GM12878 (cell line): ENCODE data around the gene TBX4. TPM values are rescaled to one million over a fixed set of nuclear protein-coding genes. Genes with fewer than 3 reads are reported as not detected.

Source experiments
- ATAC-seq: fragments of 200-7000 bp; cut with Tn5 transposase; 3 replicates; pipeline ENCODE4 v1.9.1; 2020; ENCODE audit warnings: mild to moderate bottlenecking, moderate library complexity
- BruUV-seq: library from RNA; stranded (reverse); fragments of 400-500 nt; replicated peaks from 2 replicates; lab custom pipeline; 2021; lab: Mats Ljungman, UMichigan
- CTCF ChIA-PET: fragments of 300-600 bp; sonication (Branson Sonifier 250); formaldehyde crosslinking; extraction: SDS; loops from one replicate; lab custom pipeline; 2021; ENCODE audit warnings: inconsistent platforms; lab: Yijun Ruan, JAX
- POLR2A ChIA-PET: fragments of 350-600 bp; formaldehyde crosslinking; extraction: SDS; loops from one replicate; lab custom pipeline; 2021; ENCODE audit warnings: inconsistent platforms; lab: Charles Lee
- RAD21 ChIA-PET: fragments of 300-600 bp; sonication (Branson Sonifier 250); formaldehyde crosslinking; loops from one replicate; lab custom pipeline; 2023; ENCODE audit warnings: antibody characterized with exemption; ENCODE audit not compliant: unreplicated experiment; lab: Charles Lee
- SMC1A ChIA-PET: fragments of 300-600 bp; sonication (Branson Sonifier 250); formaldehyde crosslinking; loops from one replicate; lab custom pipeline; 2023; ENCODE audit not compliant: unreplicated experiment, uncharacterized antibody; lab: Charles Lee
- DNase-seq: peaks from one replicate; pipeline ENCODE4 v3.0.0-alpha.2; 2011; ENCODE audit warnings: low read depth, low spot score
- FAIRE-seq: peaks from 3 replicates; lab custom pipeline; 2011; peaks lifted over from hg19 to GRCh38; lab: Jason Lieb, UNC
- H2AFZ ChIP-seq: 2 replicates; pipeline ENCODE4 v1.6.0; 2011; ENCODE audit warnings: low read depth, low read length, control low read depth; ENCODE audit not compliant: control insufficient read depth
- H3K27ac ChIP-seq: 2 replicates; pipeline ENCODE4 v1.5.1; 2011; ENCODE audit warnings: control low read depth; ENCODE audit not compliant: control insufficient read depth, insufficient read depth
- H3K27me3 ChIP-seq, 2 experiments: replicated peaks in 1 of 2; 2 replicates each; pipeline versions ENCODE4 v1.6.0 to v1.6.1; 2011; ENCODE audit warnings: low read length in 1 of 2; ENCODE audit not compliant: control insufficient read depth in 2 of 2, insufficient read depth in 2 of 2
- H3K36me3 ChIP-seq, 2 experiments: 2 replicates each; pipeline ENCODE4 v1.5.1; 2011; ENCODE audit warnings: low read length in 1 of 2; ENCODE audit not compliant: control insufficient read depth in 2 of 2, insufficient read depth in 2 of 2
- H3K4me1 ChIP-seq: 2 replicates; pipeline ENCODE4 v1.6.1; 2011; ENCODE audit warnings: mild to moderate bottlenecking, low read length, moderate library complexity, mixed read lengths; ENCODE audit not compliant: control insufficient read depth, insufficient read depth
- H3K4me2 ChIP-seq: 2 replicates; pipeline ENCODE4 v1.6.0; 2011; ENCODE audit warnings: control low read depth; ENCODE audit not compliant: control insufficient read depth, insufficient read depth
- H3K4me3 ChIP-seq: fragments of 200-600 bp; sonication (generic); 2 replicates; pipeline ENCODE4 v1.5.1; 2016
- H3K79me2 ChIP-seq: 2 replicates; pipeline ENCODE4 v1.6.0; 2011; ENCODE audit warnings: low read length; ENCODE audit not compliant: control insufficient read depth, insufficient read depth
- H3K9ac ChIP-seq: 2 replicates; pipeline ENCODE4 v1.8.0; 2011; ENCODE audit warnings: low read length, control low read depth, mixed read lengths; ENCODE audit not compliant: control insufficient read depth, insufficient read depth
- H3K9me3 ChIP-seq: replicated peaks from 3 replicates; pipeline ENCODE4 v1.5.1; 2011; ENCODE audit warnings: mild to moderate bottlenecking, low read length; ENCODE audit not compliant: control insufficient read depth, insufficient read depth
- H4K20me1 ChIP-seq: 2 replicates; pipeline ENCODE4 v1.6.0; 2011; ENCODE audit not compliant: control insufficient read depth, insufficient read depth
- ATF7 ChIP-seq: fragments of 450-650 bp; IDR thresholded peaks from 2 replicates; pipeline ENCODE4 v1.6.1; 2016; ENCODE audit warnings: low read depth, mild to moderate bottlenecking
- BMI1 ChIP-seq: fragments of 450-650 bp; IDR thresholded peaks from 2 replicates; pipeline ENCODE4 v1.6.1; 2016; ENCODE audit warnings: mild to moderate bottlenecking, moderate library complexity, borderline replicate concordance
- CREM ChIP-seq: IDR thresholded peaks from 2 replicates; pipeline ENCODE4 v1.6.1; 2014; ENCODE audit warnings: antibody characterized with exemption, low read depth
- EED ChIP-seq: sonication (generic); IDR thresholded peaks from 2 replicates; pipeline ENCODE4 v1.6.1; 2016; ENCODE audit warnings: antibody characterized with exemption, low read depth
- IKZF1 ChIP-seq: fragments of 450-650 bp; conservative IDR thresholded peaks from 2 replicates; pipeline ENCODE4 v1.6.1; 2017; ENCODE audit warnings: antibody characterized with exemption, mild to moderate bottlenecking
- JUNB ChIP-seq: IDR thresholded peaks from 2 replicates; pipeline ENCODE4 v1.6.1; 2016; ENCODE audit warnings: antibody characterized with exemption, mild to moderate bottlenecking
- KAT2A ChIP-seq: conservative IDR thresholded peaks from 2 replicates; pipeline ENCODE4 v1.6.1; 2011; ENCODE audit warnings: low read depth, low read length; ENCODE audit not compliant: control insufficient read depth
- MXI1 ChIP-seq: fragments of 150-350 bp; IDR thresholded peaks from 2 replicates; pipeline ENCODE4 v1.6.1; 2011; ENCODE audit warnings: low read depth, mild to moderate bottlenecking, inconsistent platforms, low read length, improper control_type of control experiment
- MYC ChIP-seq: IDR thresholded peaks from 2 replicates; pipeline ENCODE4 v1.6.1; 2011; ENCODE audit warnings: mild to moderate bottlenecking, low read length, moderate library complexity, inconsistent platforms; ENCODE audit not compliant: insufficient read depth, insufficient replicate concordance, insufficient read length, severe bottlenecking
- NFXL1 ChIP-seq: fragments of 450-650 bp; IDR thresholded peaks from 2 replicates; pipeline ENCODE4 v1.6.1; 2017; ENCODE audit warnings: antibody characterized with exemption, mild to moderate bottlenecking, borderline replicate concordance
- PAX8 ChIP-seq: fragments of 450-650 bp; IDR thresholded peaks from 2 replicates; pipeline ENCODE4 v1.6.1; 2017; ENCODE audit warnings: mild to moderate bottlenecking, moderate library complexity
- ZNF207 ChIP-seq: fragments of 450-650 bp; IDR thresholded peaks from 2 replicates; pipeline ENCODE4 v1.6.1; 2014; ENCODE audit warnings: antibody characterized with exemption, mild to moderate bottlenecking, borderline replicate concordance
- WGBS: methylation state at CpG from one replicate; pipeline ENCODE4 v1.1.6; 2016; ENCODE audit warnings: low lambda C conversion rate; ENCODE audit not compliant: insufficient replicate concordance, insufficient coverage; ENCODE audit errors: missing lambda C conversion rate; 5-methylcytosine and 5-hydroxymethylcytosine counted together
- in situ Hi-C: fragments of 300-500 bp; cut with MboI; formaldehyde crosslinking; loops from 9 replicates; pipeline ENCODE4 v1.14.3; 2018; ENCODE audit warnings: mixed read lengths
- intact Hi-C: fragments of 100-400 bp; cut with micrococcal nuclease; formaldehyde crosslinking; loops from one replicate; pipeline ENCODE4 v1.14.2; 2022; ENCODE audit not compliant: unreplicated experiment
- polyA plus RNA-seq, 11 experiments: library from polyadenylated mRNA; depleted of rRNA in 4 of 11; unstranded in 6 of 11; stranded (reverse) in 5 of 11; fragments of >200 nt; fragmentation: Nextera tagmentation in 4 of 11; fragmentation: Illumina TruSeq in 1 of 11; extraction: Ambion mirVana in 4 of 11; extraction: Trizol in 1 of 11; gene quantifications; 1 replicate in 1 of 11; 2 replicates in 10 of 11; pipeline versions ENCODE4 v1.2.1 to v1.2.3, GENCODE V29; 2011 to 2016; ENCODE audit warnings: inconsistent platforms in 2 of 11, missing spikeins in 2 of 11, low read depth in 1 of 11
- total RNA-seq, 4 experiments: library from RNA; depleted of rRNA in 3 of 4; stranded (reverse); fragments of >200 nt in 3 of 4; fragmentation: Illumina TruSeq in 1 of 4; extraction: Trizol in 1 of 4; gene quantifications; 2 replicates each; pipeline versions ENCODE4 v1.2.1 to v1.2.3, GENCODE V29; 2013 to 2021
- TF ChIP-seq, protein P1 (sequence below): fragments of 450-650 bp; formaldehyde crosslinking; IDR thresholded peaks from 2 replicates; pipeline ENCODE4 v1.5.0; 2022; ENCODE audit warnings: mild to moderate bottlenecking, missing genetic modification characterization

The TBX4 gene
- total and polyA plus RNA-seq, 10 of the 15 experiments (the other 5 are each of a cell fraction or from before 2014, with no cell fraction given), result 0.01 TPM; not detected in 9

DNA sequence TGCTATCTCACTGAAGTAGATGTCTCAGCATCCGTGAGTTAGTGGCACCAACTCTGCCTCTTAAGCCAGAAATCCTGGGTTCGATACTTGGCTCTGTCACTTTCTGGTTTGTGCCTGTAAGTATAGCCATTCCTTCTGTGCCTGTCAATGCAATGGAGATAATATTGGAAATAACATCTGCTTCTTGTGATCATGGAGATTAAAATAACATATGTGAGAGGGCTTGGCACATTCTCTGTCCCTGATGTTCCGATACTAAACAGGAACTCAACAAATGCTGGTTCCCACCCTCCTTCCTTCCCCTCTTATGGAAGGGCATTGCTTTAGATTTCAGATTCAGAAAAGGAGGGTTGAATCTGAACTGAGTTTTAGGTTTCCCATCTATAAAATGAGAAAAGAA lies 39.8 kb downstream of the TBX4 start:
- RAD21 ChIA-PET, result no interaction called here
- DNase-seq, result no peak
- FAIRE-seq, result no peak
- TF ChIP-seq BMI1, result no peak
- no peak for TF ChIP-seq MXI1
- no peak for TF ChIP-seq IKZF1
- no peak for TF ChIP-seq MYC
- TF ChIP-seq JUNB, result no peak
- TF ChIP-seq NFXL1, result 0 out of 2 replicates have a peak, but pooled peaks have one; percentile 25
- SMC1A ChIA-PET, result no interaction called here
- CTCF ChIA-PET, result no interaction called here
- H4K20me1 ChIP-seq, result no peaks in the 10 kb centered on the region
- no peaks in the 10 kb centered on the region for H3K4me1 ChIP-seq
- in situ Hi-C loops (no loop called here), intact Hi-C loops (no loop called here)
- H3K27ac ChIP-seq, result no peak overlapping the region
- no peaks in the 10 kb centered on the region for H3K36me3 ChIP-seq
- no peaks in the 10 kb centered on the region for H3K9me3 ChIP-seq
- POLR2A ChIA-PET, result no interaction called here
- H3K27me3 ChIP-seq, result peaks cover 0 to 3% of the 10 kb centered on the region in 2 experiments; a peak in 3 of 4 replicates
- no peak overlapping the region for H3K9ac ChIP-seq
- no TSS peak for BruUV-seq
- no peak overlapping the region for H3K4me3 ChIP-seq
- 38% methylated on average over 3 of the region's 3 CpGs for WGBS
- H3K79me2 ChIP-seq, result no peaks in the 10 kb centered on the region
- H3K4me2 ChIP-seq, result no peak overlapping the region
- no peak overlapping the region for H2AFZ ChIP-seq
- no peak for ATAC-seq

DNA sequence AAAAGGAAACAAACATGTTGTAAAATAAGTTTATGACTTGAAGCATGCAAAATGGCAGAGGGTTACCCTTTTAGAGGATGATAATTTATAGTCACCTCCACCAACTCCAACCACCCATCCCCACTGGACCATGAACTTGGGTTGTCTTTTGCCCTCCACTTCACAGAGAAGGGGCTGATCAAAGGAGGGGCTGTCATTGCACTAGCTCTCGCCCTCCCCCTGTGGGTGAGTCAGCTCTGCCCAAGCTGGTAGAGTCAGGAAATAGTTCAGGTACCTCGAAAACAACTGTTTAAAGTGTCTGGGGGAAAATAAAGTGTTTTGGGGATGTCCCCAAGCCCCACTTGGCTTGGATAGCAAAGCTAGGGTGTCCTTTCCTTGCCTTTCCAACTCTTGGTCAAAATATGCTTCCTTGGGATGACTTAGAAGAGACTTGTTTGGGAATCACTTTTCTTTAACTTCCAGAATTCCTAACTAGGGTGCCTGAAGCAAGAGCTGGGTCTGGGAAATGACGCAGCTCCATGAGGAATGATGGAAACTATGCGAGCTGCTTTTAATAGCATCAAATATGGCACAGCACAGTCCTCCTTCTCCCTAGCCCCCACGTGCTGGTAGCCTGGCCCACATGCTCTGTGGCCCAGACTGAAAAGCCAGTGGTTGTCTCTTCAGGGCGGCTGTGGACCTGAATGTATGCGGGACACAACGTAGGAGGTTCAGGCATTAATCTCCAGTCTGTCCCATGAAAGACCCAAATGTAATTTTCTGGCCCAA lies 40.7 kb downstream of the TBX4 start:
- ChIA-PET SMC1A (no interaction called here), CTCF (no interaction called here), RAD21 (no interaction called here), POLR2A (no interaction called here)
- Histone ChIP-seq H3K9me3 (no peaks in the 10 kb centered on the region), H3K27me3 (peaks cover 0 to 3% of the 10 kb centered on the region in 2 experiments; a peak in 3 of 4 replicates), H2AFZ (no peak overlapping the region), H4K20me1 (no peaks in the 10 kb centered on the region), H3K4me1 (no peaks in the 10 kb centered on the region), H3K27ac (no peak overlapping the region), H3K4me3 (no peak overlapping the region), H3K4me2 (no peak overlapping the region), H3K9ac (no peak overlapping the region), H3K36me3 (no peaks in the 10 kb centered on the region), H3K79me2 (no peaks in the 10 kb centered on the region)
- in situ Hi-C loops (no loop called here), intact Hi-C loops (no loop called here)
- BruUV-seq, result no TSS peak
- WGBS, result 48% methylated on average over 8 of the region's 8 CpGs
- ATAC-seq, result no peak
- DNase-seq, result no peak
- no peak for FAIRE-seq
- no peak for TF ChIP-seq CREM
- no peak for TF ChIP-seq ATF7
- TF ChIP-seq KAT2A, result no peak
- no peak for TF ChIP-seq ZNF207
- TF ChIP-seq, protein P1, sequence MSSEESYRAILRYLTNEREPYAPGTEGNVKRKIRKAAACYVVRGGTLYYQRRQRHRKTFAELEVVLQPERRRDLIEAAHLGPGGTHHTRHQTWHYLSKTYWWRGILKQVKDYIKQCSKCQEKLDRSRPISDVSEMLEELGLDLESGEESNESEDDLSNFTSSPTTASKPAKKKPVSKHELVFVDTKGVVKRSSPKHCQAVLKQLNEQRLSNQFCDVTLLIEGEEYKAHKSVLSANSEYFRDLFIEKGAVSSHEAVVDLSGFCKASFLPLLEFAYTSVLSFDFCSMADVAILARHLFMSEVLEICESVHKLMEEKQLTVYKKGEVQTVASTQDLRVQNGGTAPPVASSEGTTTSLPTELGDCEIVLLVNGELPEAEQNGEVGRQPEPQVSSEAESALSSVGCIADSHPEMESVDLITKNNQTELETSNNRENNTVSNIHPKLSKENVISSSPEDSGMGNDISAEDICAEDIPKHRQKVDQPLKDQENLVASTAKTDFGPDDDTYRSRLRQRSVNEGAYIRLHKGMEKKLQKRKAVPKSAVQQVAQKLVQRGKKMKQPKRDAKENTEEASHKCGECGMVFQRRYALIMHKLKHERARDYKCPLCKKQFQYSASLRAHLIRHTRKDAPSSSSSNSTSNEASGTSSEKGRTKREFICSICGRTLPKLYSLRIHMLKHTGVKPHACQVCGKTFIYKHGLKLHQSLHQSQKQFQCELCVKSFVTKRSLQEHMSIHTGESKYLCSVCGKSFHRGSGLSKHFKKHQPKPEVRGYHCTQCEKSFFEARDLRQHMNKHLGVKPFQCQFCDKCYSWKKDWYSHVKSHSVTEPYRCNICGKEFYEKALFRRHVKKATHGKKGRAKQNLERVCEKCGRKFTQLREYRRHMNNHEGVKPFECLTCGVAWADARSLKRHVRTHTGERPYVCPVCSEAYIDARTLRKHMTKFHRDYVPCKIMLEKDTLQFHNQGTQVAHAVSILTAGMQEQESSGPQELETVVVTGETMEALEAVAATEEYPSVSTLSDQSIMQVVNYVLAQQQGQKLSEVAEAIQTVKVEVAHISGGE (CRISPR knock-in tag), result no peak
- no peak for TF ChIP-seq PAX8
- no peak for TF ChIP-seq EED
